ENCODE data around the gene PHC2. TPM values are rescaled to one million over a fixed set of nuclear protein-coding genes. Genes with fewer than 3 reads are reported as not detected.

Gene PHC2
- total RNA-seq, result 10 to 100 TPM; 51.9 to 78.4 TPM
- 100 to 1,000 TPM; 105 to 111 TPM for polyA plus RNA-seq (ENCODE audit: insufficient read length in 2 of 2)
- long read RNA-seq, donor 1, transcript PHC2-202 (7 exons, 2,550 nt), result major isoform, 17 of 32 reads
- long read RNA-seq, donor 1, partial matches to known transcripts, result 6 of 32 reads
- long read RNA-seq, donor 1, other reads (novel, unspliced or antisense), result 7 of 32 reads
- long read RNA-seq, donor 2, transcript PHC2-202 (7 exons, 2,550 nt), result major isoform, 10 of 13 reads
- long read RNA-seq, donor 2, partial matches to known transcripts, result 0 of 13 reads
- long read RNA-seq, donor 2, other reads (novel, unspliced or antisense), result 0 of 13 reads
- long read RNA-seq, donor 3, transcript PHC2-202 (7 exons, 2,550 nt), result major isoform, 16 of 21 reads
- long read RNA-seq, donor 3, partial matches to known transcripts, result 5 of 21 reads
- long read RNA-seq, donor 3, other reads (novel, unspliced or antisense), result 0 of 21 reads
- long read RNA-seq, donor 4, transcript PHC2-202 (7 exons, 2,550 nt), result major isoform, 11 of 22 reads
- long read RNA-seq, donor 4, partial matches to known transcripts, result 5 of 22 reads
- long read RNA-seq, donor 4, other reads (novel, unspliced or antisense), result 6 of 22 reads

GRCh38 chr1:33430692-33431593, at the start of gene PHC2:
PHC2 (minus strand) TSS chr1:33431095; CDS start chr1:33375539, 55,556 bp downstream.
- under 1% methylated on average over 87 of the region's 91 CpGs for WGBS (ENCODE audit: insufficient coverage)
- DNase-seq (ENCODE audit: low read depth in 4 of 6, low spot score in 6 of 6), result peak; percentile 68 to 99 (median 92)
- H3K4me1 ChIP-seq (ENCODE audit: control insufficient read depth, insufficient read depth, low read length), result peaks cover 4% of the 10 kb centered on the region
- H3K9me3 ChIP-seq (ENCODE audit: control insufficient read depth, insufficient read depth, low read length), result no peaks in the 10 kb centered on the region
- H3K27me3 ChIP-seq (ENCODE audit: control insufficient read depth, insufficient read depth, low read length), result peaks cover 11% of the 10 kb centered on the region
- no peak within 1 kb of the TSS for H3K27ac ChIP-seq (ENCODE audit: low read depth, low read length)
- H3K36me3 ChIP-seq (ENCODE audit: control insufficient read depth, insufficient read depth, low read length), result no peaks in the 10 kb centered on the region
- peak within 1 kb of the TSS; percentile 43 for H3K4me3 ChIP-seq (ENCODE audit: low read depth, low read length)

GRCh38 chr1:33477451-33477850, 46.6 kb upstream of the PHC2 start:
- Histone ChIP-seq H3K27me3 (ENCODE audit: control insufficient read depth, insufficient read depth, low read length) (no peaks in the 10 kb centered on the region), H3K9me3 (ENCODE audit: control insufficient read depth, insufficient read depth, low read length) (no peaks in the 10 kb centered on the region)
- WGBS (ENCODE audit: insufficient coverage), result no CpG with 5 or more reads among the region's 4 CpGs

GRCh38 chr1:33473900-33474299, 43.0 kb upstream of the PHC2 start:
- DNase-seq (ENCODE audit: low read depth in 4 of 6, low spot score in 6 of 6), result peak in 1 of 6 donors; percentile 48
- Histone ChIP-seq H3K27me3 (ENCODE audit: control insufficient read depth, insufficient read depth, low read length) (no peaks in the 10 kb centered on the region), H3K4me3 (ENCODE audit: low read depth, low read length) (no peak overlapping the region), H3K9me3 (ENCODE audit: control insufficient read depth, insufficient read depth, low read length) (no peaks in the 10 kb centered on the region), H3K27ac (ENCODE audit: low read depth, low read length) (no peak overlapping the region), H3K36me3 (ENCODE audit: control insufficient read depth, insufficient read depth, low read length) (peaks cover under 1% of the 10 kb centered on the region), H3K4me1 (ENCODE audit: control insufficient read depth, insufficient read depth, low read length) (peaks cover 8% of the 10 kb centered on the region)

More at GRCh38 chr1:33477451-33477850, 46.6 kb upstream of the PHC2 start:
- Histone ChIP-seq H3K4me3 (ENCODE audit: low read depth, low read length) (no peak overlapping the region), H3K36me3 (ENCODE audit: control insufficient read depth, insufficient read depth, low read length) (peaks cover 10% of the 10 kb centered on the region), H3K27ac (ENCODE audit: low read depth, low read length) (no peak overlapping the region), H3K4me1 (ENCODE audit: control insufficient read depth, insufficient read depth, low read length) (peaks cover 5% of the 10 kb centered on the region)
- DNase-seq (ENCODE audit: low read depth in 4 of 6, low spot score in 6 of 6), result no peak

- Histone ChIP-seq H3K36me3 (ENCODE audit: control insufficient read depth, insufficient read depth, low read length) (no peaks in the 10 kb centered on the region), H3K9me3 (ENCODE audit: control insufficient read depth, insufficient read depth, low read length) (no peaks in the 10 kb centered on the region), H3K27me3 (ENCODE audit: control insufficient read depth, insufficient read depth, low read length) (no peaks in the 10 kb centered on the region), H3K4me3 (ENCODE audit: low read depth, low read length) (peak within 1 kb of the TSS; percentile 79), H3K4me1 (ENCODE audit: control insufficient read depth, insufficient read depth, low read length) (peaks cover 20% of the 10 kb centered on the region), H3K27ac (ENCODE audit: low read depth, low read length) (peak within 1 kb of the TSS; percentile 69)
- WGBS (ENCODE audit: insufficient coverage), result under 1% methylated on average over 38 of the region's 38 CpGs
- peak; percentile 84 to 99 (median 96) for DNase-seq (ENCODE audit: low read depth in 4 of 6, low spot score in 6 of 6)
These were observed 41.5 kb upstream of the PHC2 start, which contains the start of gene ZSCAN20 for GRCh38 chr1:33472269-33472980. ZSCAN20 (plus strand) TSS chr1:33472645; CDS start chr1:33479289, 6,644 bp downstream.

- Histone ChIP-seq H3K4me1 (ENCODE audit: control insufficient read depth, insufficient read depth, low read length) (peaks cover 21% of the 10 kb centered on the region), H3K27ac (ENCODE audit: low read depth, low read length) (no peak overlapping the region), H3K27me3 (ENCODE audit: control insufficient read depth, insufficient read depth, low read length) (no peaks in the 10 kb centered on the region), H3K9me3 (ENCODE audit: control insufficient read depth, insufficient read depth, low read length) (no peaks in the 10 kb centered on the region), H3K36me3 (ENCODE audit: control insufficient read depth, insufficient read depth, low read length) (no peaks in the 10 kb centered on the region), H3K4me3 (ENCODE audit: low read depth, low read length) (no peak overlapping the region)
- 100% methylated on average over 2 of the region's 4 CpGs for WGBS (ENCODE audit: insufficient coverage)
- DNase-seq (ENCODE audit: low read depth in 4 of 6, low spot score in 6 of 6), result no peak
These were observed 40.5 kb upstream of the PHC2 start for GRCh38 chr1:33471416-33471815.

- DNase-seq (ENCODE audit: low read depth in 4 of 6, low spot score in 6 of 6), result peak; percentile 72 to 97 (median 79)
- Histone ChIP-seq H3K27me3 (ENCODE audit: control insufficient read depth, insufficient read depth, low read length) (no peaks in the 10 kb centered on the region), H3K36me3 (ENCODE audit: control insufficient read depth, insufficient read depth, low read length) (no peaks in the 10 kb centered on the region), H3K4me1 (ENCODE audit: control insufficient read depth, insufficient read depth, low read length) (peaks cover 25% of the 10 kb centered on the region), H3K27ac (ENCODE audit: low read depth, low read length) (no peak overlapping the region), H3K9me3 (ENCODE audit: control insufficient read depth, insufficient read depth, low read length) (no peaks in the 10 kb centered on the region), H3K4me3 (ENCODE audit: low read depth, low read length) (no peak overlapping the region)
- WGBS (ENCODE audit: insufficient coverage), result 2% methylated on average over 7 of the region's 11 CpGs
These were observed 39.7 kb upstream of the PHC2 start for GRCh38 chr1:33470495-33471012.

GRCh38 chr1:33469691-33470090, 38.8 kb upstream of the PHC2 start:
- no peak overlapping the region for H3K4me3 ChIP-seq (ENCODE audit: low read depth, low read length)
- WGBS (ENCODE audit: insufficient coverage), result no CpG with 5 or more reads among the region's 2 CpGs
- H3K27ac ChIP-seq (ENCODE audit: low read depth, low read length), result no peak overlapping the region
- H3K27me3 ChIP-seq (ENCODE audit: control insufficient read depth, insufficient read depth, low read length), result no peaks in the 10 kb centered on the region
- no peaks in the 10 kb centered on the region for H3K9me3 ChIP-seq (ENCODE audit: control insufficient read depth, insufficient read depth, low read length)
- H3K4me1 ChIP-seq (ENCODE audit: control insufficient read depth, insufficient read depth, low read length), result peaks cover 25% of the 10 kb centered on the region
- no peaks in the 10 kb centered on the region for H3K36me3 ChIP-seq (ENCODE audit: control insufficient read depth, insufficient read depth, low read length)
- no peak for DNase-seq (ENCODE audit: low read depth in 4 of 6, low spot score in 6 of 6)

GRCh38 chr1:33468967-33469366, 38.1 kb upstream of the PHC2 start:
- Histone ChIP-seq H3K4me3 (ENCODE audit: low read depth, low read length) (no peak overlapping the region), H3K36me3 (ENCODE audit: control insufficient read depth, insufficient read depth, low read length) (no peaks in the 10 kb centered on the region), H3K9me3 (ENCODE audit: control insufficient read depth, insufficient read depth, low read length) (no peaks in the 10 kb centered on the region), H3K4me1 (ENCODE audit: control insufficient read depth, insufficient read depth, low read length) (peaks cover 25% of the 10 kb centered on the region), H3K27me3 (ENCODE audit: control insufficient read depth, insufficient read depth, low read length) (no peaks in the 10 kb centered on the region), H3K27ac (ENCODE audit: low read depth, low read length) (no peak overlapping the region)
- WGBS (ENCODE audit: insufficient coverage), result 79% methylated on average over 2 of the region's 3 CpGs
- DNase-seq (ENCODE audit: low read depth in 4 of 6, low spot score in 6 of 6), result no peak

- 85% methylated on average over 3 of the region's 4 CpGs for WGBS (ENCODE audit: insufficient coverage)
- H3K27me3 ChIP-seq (ENCODE audit: control insufficient read depth, insufficient read depth, low read length), result no peaks in the 10 kb centered on the region
- no peak for DNase-seq (ENCODE audit: low read depth in 4 of 6, low spot score in 6 of 6)
- H3K9me3 ChIP-seq (ENCODE audit: control insufficient read depth, insufficient read depth, low read length), result no peaks in the 10 kb centered on the region
- H3K4me1 ChIP-seq (ENCODE audit: control insufficient read depth, insufficient read depth, low read length), result peaks cover 25% of the 10 kb centered on the region
- H3K27ac ChIP-seq (ENCODE audit: low read depth, low read length), result no peak overlapping the region
- H3K36me3 ChIP-seq (ENCODE audit: control insufficient read depth, insufficient read depth, low read length), result no peaks in the 10 kb centered on the region
- H3K4me3 ChIP-seq (ENCODE audit: low read depth, low read length), result no peak overlapping the region
These were observed 37.6 kb upstream of the PHC2 start for GRCh38 chr1:33468531-33468930.

All from spinal cord (tissue), 10 donors.